Effector memory CD4-positive, alpha-beta T cell (primary cell): ENCODE measurements around the gene OPRM1.

Experiments used
- DNase-seq, 3 donors: peaks; one replicate each; pipeline ENCODE4 v3.0.0-alpha.2; 2020
- H3K27ac ChIP-seq: 2 replicates; pipeline ENCODE4 v1.7.0; 2013; ENCODE audit warnings: mild to moderate bottlenecking, low read length, moderate library complexity; ENCODE audit not compliant: insufficient read depth, poor library complexity, severe bottlenecking
- H3K27me3 ChIP-seq: replicated peaks from 2 replicates; pipeline ENCODE4 v1.7.0; 2013; ENCODE audit warnings: mild to moderate bottlenecking, low read length; ENCODE audit not compliant: insufficient read depth, control insufficient read depth, poor library complexity, severe bottlenecking
- H3K36me3 ChIP-seq: 2 replicates; pipeline ENCODE4 v1.7.0; 2013; ENCODE audit warnings: mild to moderate bottlenecking, low read length, moderate library complexity; ENCODE audit not compliant: control insufficient read depth, insufficient read depth
- H3K4me1 ChIP-seq: 2 replicates; pipeline ENCODE4 v1.7.0; 2013; ENCODE audit warnings: low read length, mild to moderate bottlenecking; ENCODE audit not compliant: control insufficient read depth, insufficient read depth, poor library complexity, severe bottlenecking
- H3K4me3 ChIP-seq: 2 replicates; pipeline ENCODE4 v1.7.0; 2013; ENCODE audit warnings: low read length, low read depth, mild to moderate bottlenecking; ENCODE audit not compliant: insufficient read depth, poor library complexity, severe bottlenecking
- H3K9me3 ChIP-seq: 2 replicates; pipeline ENCODE4 v1.7.0; 2013; ENCODE audit warnings: mild to moderate bottlenecking, low read length, moderate library complexity; ENCODE audit not compliant: control insufficient read depth

Gene OPRM1

GRCh38 chr6:154030646-154031045 is 8.4 kb upstream of the OPRM1 start:
- no peaks in the 10 kb centered on the region for H3K36me3 ChIP-seq
- DNase-seq, result no peak
- H3K27ac ChIP-seq, result no peak overlapping the region
- H3K4me3 ChIP-seq, result no peak overlapping the region
- H3K27me3 ChIP-seq, result no peaks in the 10 kb centered on the region
- H3K4me1 ChIP-seq, result no peaks in the 10 kb centered on the region
- H3K9me3 ChIP-seq, result no peaks in the 10 kb centered on the region

GRCh38 chr6:154041001-154041400 is 2.0 kb downstream of the OPRM1 start:
- no peaks in the 10 kb centered on the region for H3K36me3 ChIP-seq
- DNase-seq, result no peak
- no peak overlapping the region for H3K4me3 ChIP-seq
- no peaks in the 10 kb centered on the region for H3K4me1 ChIP-seq
- H3K9me3 ChIP-seq, result no peaks in the 10 kb centered on the region
- no peaks in the 10 kb centered on the region for H3K27me3 ChIP-seq
- H3K27ac ChIP-seq, result no peak overlapping the region

GRCh38 chr6:154053141-154053540 is 14.1 kb downstream of the OPRM1 start:
- no peak overlapping the region for H3K4me3 ChIP-seq
- no peak for DNase-seq
- H3K9me3 ChIP-seq, result no peaks in the 10 kb centered on the region
- H3K27me3 ChIP-seq, result no peaks in the 10 kb centered on the region
- H3K4me1 ChIP-seq, result no peaks in the 10 kb centered on the region
- no peaks in the 10 kb centered on the region for H3K36me3 ChIP-seq
- H3K27ac ChIP-seq, result no peak overlapping the region

GRCh38 chr6:154056536-154056935 is 17.5 kb downstream of the OPRM1 start:
- Histone ChIP-seq H3K9me3 (no peaks in the 10 kb centered on the region), H3K4me3 (no peak overlapping the region), H3K36me3 (no peaks in the 10 kb centered on the region), H3K27ac (no peak overlapping the region), H3K27me3 (no peaks in the 10 kb centered on the region), H3K4me1 (no peaks in the 10 kb centered on the region)
- DNase-seq, result no peak

GRCh38 chr6:154057098-154057497 is 18.1 kb downstream of the OPRM1 start:
- DNase-seq, result no peak
- Histone ChIP-seq H3K9me3 (no peaks in the 10 kb centered on the region), H3K27me3 (no peaks in the 10 kb centered on the region)

GRCh38 chr6:154058963-154059680 is 20.1 kb downstream of the OPRM1 start:
- H3K27me3 ChIP-seq, result no peaks in the 10 kb centered on the region
- H3K4me3 ChIP-seq, result no peak overlapping the region
- H3K36me3 ChIP-seq, result no peaks in the 10 kb centered on the region
- no peaks in the 10 kb centered on the region for H3K4me1 ChIP-seq
- no peak overlapping the region for H3K27ac ChIP-seq
- no peaks in the 10 kb centered on the region for H3K9me3 ChIP-seq
- DNase-seq, result no peak

More at GRCh38 chr6:154057098-154057497, 18.1 kb downstream of the OPRM1 start:
- Histone ChIP-seq H3K36me3 (no peaks in the 10 kb centered on the region), H3K4me1 (no peaks in the 10 kb centered on the region), H3K4me3 (no peak overlapping the region), H3K27ac (no peak overlapping the region)

GRCh38 chr6:154060076-154060475 is 21.0 kb downstream of the OPRM1 start:
- Histone ChIP-seq H3K36me3 (no peaks in the 10 kb centered on the region), H3K27me3 (no peaks in the 10 kb centered on the region), H3K4me1 (no peaks in the 10 kb centered on the region), H3K27ac (no peak overlapping the region), H3K4me3 (no peak overlapping the region), H3K9me3 (no peaks in the 10 kb centered on the region)
- no peak for DNase-seq

- no peaks in the 10 kb centered on the region for H3K4me1 ChIP-seq
- H3K27me3 ChIP-seq, result no peaks in the 10 kb centered on the region
- DNase-seq, result no peak
- no peak overlapping the region for H3K4me3 ChIP-seq
- no peak overlapping the region for H3K27ac ChIP-seq
- no peaks in the 10 kb centered on the region for H3K36me3 ChIP-seq
- H3K9me3 ChIP-seq, result no peaks in the 10 kb centered on the region
Observed at GRCh38 chr6:154070041-154070440, 31.0 kb downstream of the OPRM1 start.

GRCh38 chr6:154070657-154071056 is 31.6 kb downstream of the OPRM1 start:
- no peak overlapping the region for H3K4me3 ChIP-seq
- no peak for DNase-seq

GRCh38 chr6:154071236-154071635 is 32.2 kb downstream of the OPRM1 start:
- Histone ChIP-seq H3K36me3 (no peaks in the 10 kb centered on the region), H3K27ac (no peak overlapping the region), H3K4me1 (no peaks in the 10 kb centered on the region), H3K27me3 (no peaks in the 10 kb centered on the region), H3K4me3 (no peak overlapping the region), H3K9me3 (no peaks in the 10 kb centered on the region)
- DNase-seq, result no peak

More at GRCh38 chr6:154070657-154071056, 31.6 kb downstream of the OPRM1 start:
- H3K27me3 ChIP-seq, result no peaks in the 10 kb centered on the region
- no peaks in the 10 kb centered on the region for H3K4me1 ChIP-seq
- no peaks in the 10 kb centered on the region for H3K9me3 ChIP-seq
- no peaks in the 10 kb centered on the region for H3K36me3 ChIP-seq
- no peak overlapping the region for H3K27ac ChIP-seq
